ENCODE results near the gene ODAD4. TPM values are rescaled to one million over a fixed set of nuclear protein-coding genes. Genes with fewer than 3 reads are reported as not detected.

The ODAD4 gene
- total and polyA plus RNA-seq, 2 of the 4 experiments (the other 2 are of a cell fraction): 0.38 to 0.54 TPM

- in situ Hi-C loops (cut with MboI; ENCODE audit: low sequenced_read_pairs): no loop called here
- Histone ChIP-seq H3K4ac (ENCODE audit: low read depth, low read length) (peak overlapping the region; percentile 93), H4K5ac (ENCODE audit: low read depth, low read length) (no peak overlapping the region), H2AK9ac (replicated peaks; ENCODE audit: low read depth, low read length, poor library complexity) (peak overlapping the region; percentile 73), H3K79me1 (ENCODE audit: low read depth in 1 of 2, low read length in 2 of 2) (peaks cover 0 to 40% of the 10 kb centered on the region in 2 experiments; a peak in 3 of 4 replicates), H3K27ac (ENCODE audit: insufficient read depth, low read length) (no peak overlapping the region), H2AK5ac (ENCODE audit: low read depth, low read length) (peak overlapping the region; percentile 69), H2BK5ac (ENCODE audit: low read depth, low read length, poor library complexity, severe bottlenecking) (no peak overlapping the region), H3K9me3 (ENCODE audit: control insufficient read depth, insufficient read depth, low read length) (no peaks in the 10 kb centered on the region), H3K4me2 (ENCODE audit: low read depth, low read length) (peak overlapping the region; percentile 76; the same call in 1 of the 2 replicates), H2BK20ac (ENCODE audit: low read depth, low read length) (no peak overlapping the region), H3K36me3 (ENCODE audit: control insufficient read depth, insufficient read depth, low read length) (no peaks in the 10 kb centered on the region), H3K4me1 (ENCODE audit: control insufficient read depth, insufficient read depth, low read length) (peaks cover 19% of the 10 kb centered on the region), H2BK15ac (ENCODE audit: low read depth, low read length) (no peak overlapping the region), H3K23ac (ENCODE audit: low read depth, low read length) (peak overlapping the region; percentile 8; the same call in 1 of the 2 replicates), H4K8ac (ENCODE audit: low read depth in 2 of 2, low read length in 2 of 2) (peak overlapping the region; percentile 70 to 90; a peak in 2 of 4 replicates), H3K9ac (ENCODE audit: low read depth, low read length) (no peak overlapping the region), H4K20me1 (ENCODE audit: insufficient read depth, low read length) (peaks cover 34% of the 10 kb centered on the region), H4K91ac (ENCODE audit: insufficient read depth, low read depth, low read length) (peak overlapping the region; percentile 72; the same call in 1 of the 2 replicates), H2AFZ (replicated peaks; ENCODE audit: low read length, poor library complexity) (peak overlapping the region; percentile 90), H2BK120ac (ENCODE audit: low read depth, low read length) (peak overlapping the region; percentile 76; the same call in 1 of the 2 replicates), H3K56ac (ENCODE audit: extremely low read depth, insufficient read depth, low read length) (no peak overlapping the region), H3K27me3 (ENCODE audit: control insufficient read depth, insufficient read depth, low read length) (no peaks in the 10 kb centered on the region), H3K4me3 (ENCODE audit: insufficient read depth, low read depth, low read length) (no peak overlapping the region), H3K9me1 (ENCODE audit: insufficient read depth, low read length) (peaks cover 19% of the 10 kb centered on the region), H3K18ac (ENCODE audit: low read depth, low read length) (no peak overlapping the region), H3K14ac (replicated peaks; ENCODE audit: low read depth, low read length) (0 out of 2 replicates have a peak overlapping the region, but pooled peaks have one; percentile 93)
- dilution Hi-C loops (cut with HindIII; ENCODE audit: low sequenced_read_pairs, unreplicated experiment): no loop called here
- TF ChIP-seq CEBPB (IDR thresholded peaks at IDR 0.05; ENCODE audit: low read depth, low read length) (peak; percentile 90), RAD21 (IDR thresholded peaks at IDR 0.05; ENCODE audit: low read length) (no peak)
- ATAC-seq (ENCODE audit: low read depth) (no peak), DNase-seq (peak; percentile 33)
- intact Hi-C loops (cut with micrococcal nuclease): loop anchor here (1.0 kb wide), 2 partner anchors 10 kb away; partner anchors contain the start of gene ODAD4
- BruUV-seq (replicated peaks): no TSS peak
- CTCF ChIA-PET: no interaction called here
- POLR2A ChIA-PET (ENCODE audit: unreplicated experiment): no interaction called here
- WGBS, 2 experiments (ENCODE audit: extremely low coverage in 2 of 2, insufficient read length in 1 of 2): 51% methylated on average over 3 of the region's 7 CpGs; no CpG with 5 or more reads in 1 of the 2 experiments
Measured at GRCh38 chr17:41919840-41920579, 10.4 kb upstream of the ODAD4 start.
